HL-60/S4 treated with retinoic acid at 250 ng/mL for 4 days and 3 days (cell line): ENCODE results near the gene TRIM38.

Experiments
- in situ Hi-C: fragments of 300-500 bp; cut with MboI; formaldehyde crosslinking; loops from 2 replicates; pipeline ENCODE4 v1.7.0; 2022; ENCODE audit warnings: low sequenced_read_pairs

The TRIM38 gene

DNA sequence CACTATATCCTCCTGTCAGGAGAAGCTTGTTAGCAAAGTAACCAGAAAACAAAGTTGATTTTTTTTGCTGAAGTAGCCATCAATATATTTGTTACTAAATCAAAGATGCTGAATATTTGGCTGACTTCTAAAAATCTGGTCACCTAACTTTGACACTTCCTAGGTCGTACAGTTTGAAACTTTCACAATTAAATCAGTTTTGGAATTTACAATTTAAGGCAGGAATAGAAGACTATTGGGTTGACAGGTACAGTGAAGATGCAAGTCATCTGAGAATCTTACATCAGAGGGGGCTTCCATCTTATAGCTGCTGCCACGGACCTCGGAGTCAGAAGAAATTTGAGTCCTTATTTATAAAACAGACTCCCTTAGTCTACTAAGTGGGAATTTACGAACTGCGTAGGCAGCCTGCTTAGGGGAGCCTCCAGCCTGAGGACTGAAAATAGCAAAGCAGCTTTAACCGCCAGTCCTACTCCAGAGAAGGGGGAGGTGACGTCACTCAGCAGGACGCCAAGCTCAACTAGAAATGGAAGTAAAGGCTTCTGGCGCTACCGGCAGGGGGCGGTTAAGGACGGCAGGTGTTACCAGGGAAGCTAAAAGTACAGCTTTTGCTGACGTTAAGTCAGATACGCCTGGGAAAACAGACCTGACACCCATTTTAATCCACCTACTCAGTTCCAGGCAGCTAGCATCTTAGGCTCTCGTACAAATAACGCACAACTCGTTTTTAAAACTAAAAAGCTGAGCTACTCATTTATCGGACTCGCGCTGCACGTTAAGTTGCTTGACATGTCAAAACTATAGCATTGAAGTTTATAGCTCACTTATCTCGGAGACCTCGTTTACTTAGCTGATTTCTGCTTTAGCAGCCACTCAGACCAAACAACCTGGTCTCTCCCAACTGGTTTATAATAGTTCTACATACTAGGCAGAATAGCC, 63.6 kb downstream of the TRIM38 start:
- in situ Hi-C loops = loop anchor here (25.0 kb wide), 2 partner anchors 1111 to 1836 kb away; a partner anchor contains a TSS

GRCh38 chr6:26026833-26027490, 64.4 kb downstream of the TRIM38 start:
- in situ Hi-C loops = loop anchor here (25.0 kb wide), 2 partner anchors 1110 to 1835 kb away; a partner anchor contains a TSS

DNA sequence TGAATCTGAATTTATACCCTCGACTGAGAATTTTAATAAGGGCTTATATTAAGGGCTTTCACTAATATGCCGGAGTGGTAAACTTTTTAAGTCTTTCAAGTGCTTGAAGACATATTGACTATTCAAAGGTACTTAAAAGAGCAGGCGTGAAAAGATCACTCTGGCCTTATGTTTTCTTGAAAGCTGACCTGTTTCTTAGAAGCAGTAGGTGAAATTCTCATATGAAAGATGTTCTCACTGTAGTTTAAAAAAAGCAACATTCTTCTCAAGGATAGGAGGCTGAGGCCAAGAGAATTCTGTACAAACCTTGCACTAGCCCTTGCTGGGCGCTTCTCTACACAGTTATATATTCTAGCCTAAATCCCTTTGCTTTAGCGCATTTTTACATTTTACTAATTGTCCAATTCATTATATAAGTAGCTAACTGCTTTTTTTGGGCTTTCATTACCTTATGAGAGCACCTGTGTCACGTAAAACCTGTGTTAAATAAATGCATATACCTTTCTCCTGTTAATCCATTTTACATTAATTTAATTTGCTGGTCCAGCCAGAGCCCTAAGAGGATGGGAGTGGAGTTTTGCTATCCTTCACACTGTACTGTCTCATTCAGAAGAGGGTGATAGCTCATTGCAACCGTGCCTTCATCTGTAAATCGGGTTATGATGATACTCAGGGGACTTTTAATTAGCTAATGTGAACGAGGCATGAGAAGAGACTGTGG, 65.0 kb downstream of the TRIM38 start:
- in situ Hi-C loops = loop anchor here (25.0 kb wide), 2 partner anchors 1110 to 1835 kb away; a partner anchor contains a TSS

DNA sequence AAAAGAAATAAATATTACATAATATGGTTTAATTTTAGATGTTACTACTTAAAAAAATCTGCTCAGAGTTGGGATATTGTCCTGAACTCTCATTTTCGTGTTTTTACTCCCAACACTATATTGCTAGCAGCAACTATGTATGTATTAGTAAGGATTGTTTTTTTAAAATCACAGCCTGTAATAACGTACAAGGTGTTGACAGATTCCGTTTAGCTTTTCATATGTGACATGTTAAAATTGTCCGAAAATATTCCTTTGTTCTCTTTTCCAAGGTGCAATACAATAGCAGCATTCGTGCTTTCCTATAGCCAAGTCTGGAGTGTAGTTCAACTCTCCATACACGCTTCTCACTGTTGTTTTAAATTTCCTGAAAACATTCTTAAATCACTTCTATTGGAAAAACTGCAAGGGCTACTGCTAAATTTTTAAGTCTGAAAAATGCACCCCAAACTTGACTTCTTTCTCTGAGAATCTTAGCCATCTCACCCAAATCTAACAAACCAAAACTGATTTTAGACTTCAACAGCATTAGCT, 65.7 kb downstream of the TRIM38 start:
- in situ Hi-C loops = loop anchor here (25.0 kb wide), 2 partner anchors 1109 to 1834 kb away; a partner anchor contains a TSS

DNA sequence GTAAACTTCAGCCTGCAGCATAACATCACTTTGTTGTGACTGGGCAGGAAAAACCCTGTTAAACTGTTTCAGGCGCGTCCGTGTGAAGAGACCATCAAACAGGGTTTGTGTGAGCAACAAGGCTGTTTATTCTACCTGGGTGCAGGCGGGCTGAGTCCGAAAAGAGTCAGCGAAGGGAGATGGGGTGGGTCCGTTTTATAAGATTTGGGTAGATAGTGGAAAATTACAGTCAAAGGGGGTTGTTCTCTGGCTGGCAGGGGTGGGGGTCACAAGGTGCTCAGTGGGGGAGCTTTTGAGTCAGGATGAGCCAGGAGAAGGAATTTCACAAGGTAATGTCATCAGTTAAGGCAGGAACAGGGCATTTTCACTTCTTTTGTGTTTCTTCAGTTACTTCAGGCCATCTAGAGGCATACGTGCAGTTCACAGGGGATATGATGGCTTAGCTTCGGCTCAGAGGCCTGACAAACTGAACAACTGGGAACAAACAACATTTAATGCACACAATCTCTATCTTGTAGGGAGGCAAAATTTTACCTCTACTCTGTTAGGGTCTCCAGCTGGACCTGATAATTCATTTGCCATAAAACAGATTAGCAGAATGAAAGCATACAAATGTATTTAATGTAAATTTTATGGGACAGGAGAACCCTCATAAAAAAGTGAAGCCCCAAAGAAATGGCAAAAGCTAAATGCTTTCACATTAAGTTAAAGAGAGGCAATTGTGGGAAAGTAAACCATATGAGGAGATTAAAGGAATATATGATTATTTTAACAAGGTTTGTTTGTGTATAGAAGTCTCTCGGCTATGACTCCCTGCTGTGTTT, 66.4 kb downstream of the TRIM38 start:
- in situ Hi-C loops = loop anchor here (25.0 kb wide), 2 partner anchors 1108 to 1833 kb away; a partner anchor contains a TSS

DNA sequence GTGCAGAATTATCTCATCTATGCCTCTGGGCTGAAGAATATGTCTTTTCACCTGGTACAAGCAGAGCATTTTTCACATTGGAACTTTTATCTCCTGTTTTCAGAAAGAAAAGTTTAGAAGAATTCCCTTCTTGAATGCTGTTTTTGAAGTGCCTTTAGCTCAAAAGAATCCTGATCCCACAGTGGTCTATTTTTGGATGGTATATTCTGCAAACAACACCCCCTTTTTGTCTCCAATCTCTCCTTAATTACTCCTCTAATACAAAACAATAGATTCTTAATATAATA, 66.9 kb downstream of the TRIM38 start:
- in situ Hi-C loops = loop anchor here (25.0 kb wide), 2 partner anchors 1108 to 1833 kb away; a partner anchor contains a TSS

GRCh38 chr6:26029857-26030653, 67.5 kb downstream of the TRIM38 start:
- in situ Hi-C loops = loop anchor here (25.0 kb wide), 2 partner anchors 1107 to 1832 kb away; a partner anchor contains a TSS

DNA sequence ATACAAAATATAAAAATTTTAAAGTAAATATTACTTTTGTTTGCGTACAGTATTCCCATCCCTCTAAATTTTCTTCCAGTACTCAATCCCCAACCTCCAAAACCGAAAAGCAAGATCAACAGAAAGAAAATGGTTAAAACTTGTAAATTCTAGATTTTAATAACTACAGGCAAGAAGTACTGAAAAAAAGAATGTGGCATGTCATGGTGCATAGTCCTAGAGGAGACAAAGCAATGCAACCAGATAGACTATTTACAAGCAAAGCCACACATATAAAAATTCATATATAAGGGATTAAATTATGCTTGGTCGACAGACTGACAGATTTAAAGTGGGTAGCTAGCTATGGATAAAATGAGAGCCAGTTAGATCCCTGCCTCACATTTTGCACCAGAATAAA, 68.1 kb downstream of the TRIM38 start:
- in situ Hi-C loops = loop anchor here (25.0 kb wide), 2 partner anchors 1107 to 1832 kb away; a partner anchor contains a TSS

- in situ Hi-C loops = loop anchor here (25.0 kb wide), 2 partner anchors 1106 to 1831 kb away; a partner anchor contains a TSS
Observed at GRCh38 chr6:26031151-26031594, 68.6 kb downstream of the TRIM38 start.

DNA sequence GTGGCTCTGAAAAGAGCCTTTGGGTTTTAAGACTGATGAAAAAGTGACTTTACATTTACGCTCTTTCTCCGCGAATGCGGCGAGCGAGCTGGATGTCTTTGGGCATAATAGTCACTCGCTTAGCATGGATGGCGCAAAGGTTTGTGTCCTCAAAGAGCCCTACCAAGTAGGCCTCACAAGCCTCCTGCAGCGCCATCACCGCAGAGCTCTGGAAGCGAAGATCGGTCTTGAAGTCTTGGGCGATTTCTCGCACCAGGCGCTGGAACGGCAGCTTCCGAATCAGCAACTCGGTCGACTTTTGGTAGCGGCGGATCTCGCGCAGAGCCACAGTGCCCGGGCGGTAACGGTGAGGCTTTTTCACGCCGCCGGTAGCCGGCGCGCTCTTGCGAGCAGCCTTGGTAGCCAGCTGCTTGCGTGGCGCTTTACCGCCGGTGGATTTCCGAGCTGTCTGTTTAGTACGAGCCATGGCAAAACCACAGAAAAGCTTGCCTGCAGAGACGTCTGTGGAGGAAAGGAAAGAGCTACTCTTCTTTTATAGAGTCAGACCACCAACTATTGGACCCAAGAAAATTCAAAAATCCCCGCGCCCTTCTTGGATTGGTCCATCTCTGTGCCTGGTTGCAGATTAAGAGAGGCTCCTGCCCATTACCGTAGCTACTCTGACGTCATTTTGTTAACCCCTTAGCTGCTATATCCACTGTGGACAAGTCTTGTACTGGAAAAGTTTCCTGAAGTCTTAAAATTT, 69.2 kb downstream of the TRIM38 start:
- in situ Hi-C loops = loop anchor here (25.0 kb wide), 2 partner anchors 1106 to 1831 kb away; a partner anchor contains a TSS

- in situ Hi-C loops = loop anchor here (25.0 kb wide), 2 partner anchors 1105 to 1830 kb away; a partner anchor contains a TSS
Observed at GRCh38 chr6:26032340-26033084, 69.9 kb downstream of the TRIM38 start.

DNA sequence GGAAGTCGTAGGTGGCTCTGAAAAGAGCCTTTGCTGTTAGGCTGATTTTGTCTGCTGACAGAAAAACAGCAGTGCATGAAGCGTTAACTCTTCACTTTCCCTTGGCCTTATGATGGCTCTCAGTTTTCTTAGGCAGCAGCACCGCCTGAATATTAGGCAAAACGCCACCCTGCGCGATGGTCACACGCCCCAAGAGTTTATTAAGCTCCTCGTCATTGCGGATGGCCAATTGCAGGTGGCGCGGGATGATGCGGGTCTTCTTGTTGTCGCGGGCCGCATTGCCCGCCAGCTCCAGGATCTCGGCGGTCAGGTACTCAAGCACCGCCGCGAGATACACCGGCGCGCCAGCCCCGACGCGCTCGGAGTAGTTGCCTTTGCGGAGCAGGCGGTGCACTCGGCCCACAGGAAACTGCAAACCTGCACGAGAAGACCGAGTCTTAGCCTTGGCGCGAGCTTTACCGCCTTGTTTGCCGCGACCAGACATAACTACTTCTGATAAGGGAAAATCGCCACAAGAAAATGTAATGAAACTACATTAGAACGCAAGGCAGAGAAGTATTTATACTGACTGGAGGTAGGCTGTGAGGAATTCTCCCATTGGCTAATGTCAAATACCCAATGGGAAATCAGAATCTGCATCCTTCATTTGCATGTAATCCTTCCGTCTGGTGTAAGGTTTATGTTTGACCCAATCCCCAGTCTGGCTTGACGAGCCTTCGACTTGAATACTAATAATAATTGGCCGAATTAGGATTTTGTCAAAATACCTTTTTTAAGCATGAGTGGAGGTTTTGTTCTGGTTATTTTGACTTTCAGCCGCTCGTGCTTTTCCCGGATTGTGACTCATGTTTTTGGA, 70.7 kb downstream of the TRIM38 start:
- in situ Hi-C loops = loop anchor here (25.0 kb wide), 2 partner anchors 1104 to 1829 kb away; a partner anchor contains a TSS

DNA sequence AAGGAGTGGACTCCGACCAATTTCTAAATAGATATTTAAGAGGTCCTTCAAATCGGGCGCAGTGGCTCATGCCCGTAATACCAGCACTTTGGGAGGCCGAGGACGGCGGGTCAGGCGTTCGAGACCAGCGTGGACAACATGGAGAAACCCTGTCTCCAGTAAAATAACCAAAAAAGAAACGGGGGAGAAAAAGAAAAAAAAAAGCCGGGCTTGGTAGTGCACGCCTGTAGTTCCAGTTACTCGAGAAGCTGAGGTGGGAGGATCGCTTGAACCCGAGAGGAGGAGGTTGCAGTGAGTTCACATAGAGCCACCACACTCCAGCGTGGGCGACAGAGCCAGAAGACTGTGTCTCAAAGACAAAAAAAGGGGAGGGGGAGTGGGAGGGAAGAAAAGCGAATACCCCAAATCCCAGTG, 71.3 kb downstream of the TRIM38 start:
- in situ Hi-C loops = loop anchor here (25.0 kb wide), 2 partner anchors 1103 to 1828 kb away; a partner anchor contains a TSS

- in situ Hi-C loops = loop anchor here (25.0 kb wide), 2 partner anchors 1102 to 1827 kb away; a partner anchor contains a TSS
Observed at GRCh38 chr6:26034905-26035304, 72.3 kb downstream of the TRIM38 start.
